B cell (primary cell): ENCODE data around the gene TBPL2. TPM values are rescaled to one million over a fixed set of nuclear protein-coding genes. Genes with fewer than 3 reads are reported as not detected.

Experiments
- ATAC-seq: fragments of 200-7000 bp; cut with Tn5 transposase; one replicate; pipeline ENCODE4 v1.10.0; 2021; ENCODE audit warnings: low read depth, mild to moderate bottlenecking, moderate number of reproducible peaks, moderate library complexity
- CTCF ChIA-PET: fragments of 350-600 bp; sonication (Branson Sonifier 250); formaldehyde crosslinking; loops from one replicate; lab custom pipeline; 2021; ENCODE audit warnings: antibody characterized with exemption, inconsistent platforms; lab: Charles Lee
- POLR2A ChIA-PET: fragments of 350-600 bp; sonication (Branson Sonifier 250); formaldehyde crosslinking; loops from one replicate; lab custom pipeline; 2021; ENCODE audit warnings: antibody characterized with exemption; lab: Charles Lee
- DNase-seq: peaks from one replicate; pipeline ENCODE4 v3.0.0; 2013
- H2AFZ ChIP-seq: 2 replicates; pipeline ENCODE4 v1.6.1; 2012; ENCODE audit warnings: mild to moderate bottlenecking, low read depth, low read length; ENCODE audit not compliant: insufficient read depth, poor library complexity, severe bottlenecking
- H3K27ac ChIP-seq, 2 donors: 1 replicate in 1 of 2; 2 replicates in 1 of 2; pipeline ENCODE4 v1.5.1; 2012 to 2013; ENCODE audit warnings: low read length in 2 of 2, mild to moderate bottlenecking in 2 of 2, moderate library complexity in 1 of 2
- H3K27me3 ChIP-seq, 4 experiments: fragments of 200-600 bp in 1 of 4; sonication (generic) in 1 of 4; replicated peaks in 1 of 4; 1 replicate in 2 of 4; 2 replicates in 2 of 4; pipeline versions ENCODE4 v1.6.1 to v1.7.0; 2013 to 2016; ENCODE audit warnings: low read length in 3 of 4, mild to moderate bottlenecking in 2 of 4, mixed read lengths in 1 of 4, moderate library complexity in 1 of 4; ENCODE audit not compliant: insufficient read depth in 4 of 4, control insufficient read depth in 3 of 4; ENCODE audit errors: control extremely low read depth in 1 of 4
- H3K36me3 ChIP-seq, 2 experiments: replicated peaks in 1 of 2; 1 replicate in 1 of 2; 2 replicates in 1 of 2; pipeline versions ENCODE4 v1.6.1 to v1.7.1; 2013; ENCODE audit warnings: low read length in 1 of 2; ENCODE audit not compliant: insufficient read depth in 2 of 2, control insufficient read depth in 1 of 2; ENCODE audit errors: control extremely low read depth in 1 of 2, extremely low read depth in 1 of 2
- H3K4me1 ChIP-seq, 2 donors: fragments of 200-600 bp in 1 of 2; sonication (generic) in 1 of 2; 1 replicate in 1 of 2; 2 replicates in 1 of 2; pipeline versions ENCODE4 v1.5.1 to v1.6.1; 2013 to 2017; ENCODE audit warnings: low read length in 2 of 2; ENCODE audit not compliant: control insufficient read depth in 2 of 2, insufficient read depth in 2 of 2
- H3K4me2 ChIP-seq: replicated peaks from 2 replicates; pipeline ENCODE3; 2012; ENCODE audit warnings: mild to moderate bottlenecking, low read depth, low read length; ENCODE audit not compliant: poor library complexity, severe bottlenecking
- H3K4me3 ChIP-seq, 5 experiments: fragments of 200-600 bp in 1 of 5; sonication (generic) in 1 of 5; 1 replicate in 3 of 5; 2 replicates in 2 of 5; pipeline versions ENCODE4 v1.5.1 to v1.7.0; 2011 to 2016; ENCODE audit warnings: low read length in 4 of 5, mild to moderate bottlenecking in 4 of 5, low read depth in 2 of 5, control low read depth in 1 of 5, moderate library complexity in 1 of 5; ENCODE audit not compliant: insufficient read depth in 1 of 5; ENCODE audit errors: control extremely low read depth in 1 of 5, extremely low read depth in 1 of 5
- H3K79me2 ChIP-seq: fragments of 200-600 bp; sonication (generic); one replicate; pipeline ENCODE4 v1.6.0; 2016; ENCODE audit warnings: low read length; ENCODE audit not compliant: control insufficient read depth, insufficient read depth
- H3K9ac ChIP-seq: fragments of 200-600 bp; sonication (generic); 2 replicates; pipeline ENCODE4 v1.6.1; 2017; ENCODE audit warnings: mild to moderate bottlenecking, low read length, moderate library complexity
- H3K9me3 ChIP-seq, 3 donors: one replicate each; pipeline versions ENCODE4 v1.6.1 to v1.7.1; 2013; ENCODE audit warnings: low read length in 2 of 3; ENCODE audit not compliant: control insufficient read depth in 2 of 3, insufficient read depth in 1 of 3; ENCODE audit errors: control extremely low read depth in 1 of 3
- H4K20me1 ChIP-seq: 2 replicates; pipeline ENCODE4 v1.6.0; 2012; ENCODE audit warnings: mild to moderate bottlenecking, low read length; ENCODE audit not compliant: insufficient read depth, control insufficient read depth, poor library complexity, severe bottlenecking
- H3K27ac Mint-ChIP-seq: one replicate; pipeline ENCODE4 v1.8.0; 2021; ENCODE audit warnings: mixed read lengths
- H3K27me3 Mint-ChIP-seq: one replicate; pipeline ENCODE4 v1.8.0; 2021; ENCODE audit warnings: mixed read lengths
- H3K4me1 Mint-ChIP-seq: one replicate; pipeline ENCODE4 v1.8.0; 2021; ENCODE audit warnings: mixed read lengths
- H3K4me3 Mint-ChIP-seq: one replicate; pipeline ENCODE4 v1.8.0; 2021; ENCODE audit warnings: mixed read lengths
- H3K9me3 Mint-ChIP-seq: one replicate; pipeline ENCODE4 v1.8.0; 2022; ENCODE audit warnings: mixed read lengths; ENCODE audit not compliant: insufficient read depth
- EZH2 ChIP-seq: IDR thresholded peaks from 2 replicates; pipeline ENCODE4 v1.6.1; 2012; ENCODE audit warnings: borderline replicate concordance, low read depth, mild to moderate bottlenecking, moderate library complexity, low read length; ENCODE audit not compliant: insufficient read depth, poor library complexity, severe bottlenecking
- WGBS: methylation state at CpG from one replicate; pipeline ENCODE4 v1.1.5; 2013; ENCODE audit warnings: missing lambda C conversion rate; ENCODE audit not compliant: insufficient coverage; 5-methylcytosine and 5-hydroxymethylcytosine counted together
- intact Hi-C: fragments of 100-400 bp; cut with micrococcal nuclease; formaldehyde crosslinking; loops from one replicate; pipeline ENCODE4 v1.10.0; 2022
- polyA plus RNA-seq: library from polyadenylated mRNA; depleted of rRNA; stranded (reverse); fragments of >200 nt; gene quantifications from 2 replicates; pipeline ENCODE4 v1.2.3, GENCODE V29; 2012
- total RNA-seq, 2 donors: library from RNA; stranded (reverse); fragments of 120-200 nt in 1 of 2; gene quantifications; 1 replicate in 1 of 2; 2 replicates in 1 of 2; pipeline versions ENCODE4 v1.2.3 to v1.2.4, GENCODE V29; 2013 to 2022
- TF ChIP-seq, protein P1 (sequence below): fragments of 200-600 bp; IDR thresholded peaks from one replicate; pipeline ENCODE4 v1.8.0; 2022; ENCODE audit warnings: antibody characterized with exemption, mild to moderate bottlenecking

Gene TBPL2
- total and polyA plus RNA-seq, 2 donors (not counting 1 experiment from before 2014, with no cell fraction given), result not detected

DNA sequence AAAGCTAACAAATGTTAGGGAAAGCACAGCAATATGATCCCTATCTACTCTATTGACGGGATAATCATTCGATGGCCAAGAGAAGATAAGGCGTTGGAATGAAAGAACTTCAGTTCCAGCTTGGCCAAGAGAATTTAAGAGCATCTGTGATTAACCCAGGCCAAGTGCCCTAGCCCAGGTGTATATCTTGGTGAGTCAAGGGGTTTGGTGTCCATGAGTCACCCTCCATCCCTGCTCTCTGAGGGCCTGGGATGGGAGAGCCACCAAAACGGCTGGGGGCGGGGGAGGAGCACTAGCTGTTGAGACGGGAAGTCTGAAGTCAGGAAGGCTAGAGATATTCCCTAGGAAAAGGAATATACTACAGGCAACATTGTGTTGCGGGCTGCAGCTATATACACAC is 13.0 kb downstream of the TBPL2 start:
- Histone ChIP-seq H3K79me2 (no peaks in the 10 kb centered on the region), H3K4me2 (no peak overlapping the region), H3K27me3 (no peaks in the 10 kb centered on the region), H2AFZ (no peak overlapping the region), H3K4me1 (no peaks in the 10 kb centered on the region), H3K9me3 (no peaks in the 10 kb centered on the region), H4K20me1 (no peaks in the 10 kb centered on the region), H3K27ac (no peak overlapping the region), H3K4me3 (no peak overlapping the region), H3K9ac (no peak overlapping the region), H3K36me3 (no peaks in the 10 kb centered on the region)
- H3K27ac Mint-ChIP-seq, result no peak overlapping the region
- DNase-seq (no peak), ATAC-seq (no peak)
- H3K4me3 Mint-ChIP-seq, result no peak overlapping the region
- ChIA-PET POLR2A (no interaction called here), CTCF (interaction anchor here (0.7 to 1.6 kb wide), 6 partner anchors 12 to 550 kb away, joined by 3 to 8 read pairs (median 5); partner anchors contain the start of gene TBPL2)
- H3K4me1 Mint-ChIP-seq, result no peaks in the 10 kb centered on the region
- TF ChIP-seq EZH2, result no peak
- TF ChIP-seq, protein P1, sequence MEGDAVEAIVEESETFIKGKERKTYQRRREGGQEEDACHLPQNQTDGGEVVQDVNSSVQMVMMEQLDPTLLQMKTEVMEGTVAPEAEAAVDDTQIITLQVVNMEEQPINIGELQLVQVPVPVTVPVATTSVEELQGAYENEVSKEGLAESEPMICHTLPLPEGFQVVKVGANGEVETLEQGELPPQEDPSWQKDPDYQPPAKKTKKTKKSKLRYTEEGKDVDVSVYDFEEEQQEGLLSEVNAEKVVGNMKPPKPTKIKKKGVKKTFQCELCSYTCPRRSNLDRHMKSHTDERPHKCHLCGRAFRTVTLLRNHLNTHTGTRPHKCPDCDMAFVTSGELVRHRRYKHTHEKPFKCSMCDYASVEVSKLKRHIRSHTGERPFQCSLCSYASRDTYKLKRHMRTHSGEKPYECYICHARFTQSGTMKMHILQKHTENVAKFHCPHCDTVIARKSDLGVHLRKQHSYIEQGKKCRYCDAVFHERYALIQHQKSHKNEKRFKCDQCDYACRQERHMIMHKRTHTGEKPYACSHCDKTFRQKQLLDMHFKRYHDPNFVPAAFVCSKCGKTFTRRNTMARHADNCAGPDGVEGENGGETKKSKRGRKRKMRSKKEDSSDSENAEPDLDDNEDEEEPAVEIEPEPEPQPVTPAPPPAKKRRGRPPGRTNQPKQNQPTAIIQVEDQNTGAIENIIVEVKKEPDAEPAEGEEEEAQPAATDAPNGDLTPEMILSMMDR, result no peak
- peaks cover 7% of the 10 kb centered on the region for H3K27me3 Mint-ChIP-seq
- H3K9me3 Mint-ChIP-seq, result no peaks in the 10 kb centered on the region
- WGBS, result 100% methylated on average over 3 of the region's 7 CpGs
- intact Hi-C loops, result no loop called here

DNA sequence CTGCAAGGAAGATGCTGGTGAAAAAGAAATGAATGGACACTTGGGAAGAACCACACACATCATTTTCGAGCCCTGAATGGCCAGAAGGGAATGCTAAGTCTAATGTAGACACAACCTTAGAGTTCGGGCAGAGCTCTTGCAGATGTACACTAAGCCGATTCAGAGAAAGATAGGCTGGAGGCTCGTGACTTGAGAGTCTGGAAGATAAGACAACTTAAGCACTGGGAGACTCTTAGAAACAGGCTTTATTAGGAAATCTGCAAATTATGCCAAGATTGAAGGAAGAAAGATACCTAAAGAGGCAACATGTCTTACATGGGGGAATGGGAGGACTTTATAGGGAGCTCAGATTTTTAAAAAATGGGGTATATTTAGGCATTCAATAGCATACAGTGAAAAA is 13.5 kb downstream of the TBPL2 start:
- Histone ChIP-seq H2AFZ (no peak overlapping the region), H3K9me3 (no peaks in the 10 kb centered on the region), H3K9ac (no peak overlapping the region), H3K27ac (no peak overlapping the region), H3K79me2 (no peaks in the 10 kb centered on the region), H3K4me2 (no peak overlapping the region), H4K20me1 (no peaks in the 10 kb centered on the region), H3K4me1 (no peaks in the 10 kb centered on the region), H3K4me3 (no peak overlapping the region), H3K36me3 (no peaks in the 10 kb centered on the region), H3K27me3 (no peaks in the 10 kb centered on the region)
- Mint-ChIP-seq H3K27ac (no peak overlapping the region), H3K9me3 (no peaks in the 10 kb centered on the region), H3K4me3 (no peak overlapping the region), H3K27me3 (peaks cover 9% of the 10 kb centered on the region), H3K4me1 (no peaks in the 10 kb centered on the region)
- DNase-seq (no peak), ATAC-seq (no peak)
- POLR2A ChIA-PET, result no interaction called here
- intact Hi-C loops, result no loop called here
- TF ChIP-seq, protein P1, result no peak
- no peak for TF ChIP-seq EZH2
- 89% methylated on average over 4 of the region's 4 CpGs for WGBS
- CTCF ChIA-PET, result interaction anchor here (0.9 to 1.6 kb wide), 5 partner anchors 12 to 214 kb away, joined by 3 to 8 read pairs (median 4); partner anchors contain the start of gene TBPL2
